SU-DHL-6 (cell line): ENCODE results near the gene PADI2.

Source experiments
- CTCF ChIP-seq: fragments of 200-600 bp; sonication (generic); IDR thresholded peaks from one replicate; pipeline ENCODE4 v1.5.1; 2017; ENCODE audit warnings: antibody characterized with exemption, mild to moderate bottlenecking, low read length, moderate library complexity; ENCODE audit not compliant: insufficient read depth, poor library complexity, severe bottlenecking
- EZH2phosphoT487 ChIP-seq: fragments of 200-600 bp; sonication (generic), shearing (Covaris generic); conservative IDR thresholded peaks from 2 replicates; pipeline ENCODE4 v1.6.1; 2018; ENCODE audit warnings: mild to moderate bottlenecking, antibody characterized with exemption, low read length, moderate library complexity, mixed read lengths

GRCh38 chr1:17023102-17023501, 96.1 kb downstream of the PADI2 start:
- no peak for TF ChIP-seq CTCF
- no peak for TF ChIP-seq EZH2phosphoT487
